DMS153 treated with DMSO at 0.1 percent for 48 hours (cell line): ENCODE data around the gene FOSB.
"Not testable (repeated sequence)": the region's sequence is repeated elsewhere in the genome, so short reads cannot be mapped to it uniquely, and the experiment has no call there.

Experiments used
- DNase-seq: peaks from one replicate; lab custom pipeline; 2025; ENCODE audit not compliant: unreplicated experiment; lab: John Stamatoyannopoulos, UW

Gene FOSB

DNA sequence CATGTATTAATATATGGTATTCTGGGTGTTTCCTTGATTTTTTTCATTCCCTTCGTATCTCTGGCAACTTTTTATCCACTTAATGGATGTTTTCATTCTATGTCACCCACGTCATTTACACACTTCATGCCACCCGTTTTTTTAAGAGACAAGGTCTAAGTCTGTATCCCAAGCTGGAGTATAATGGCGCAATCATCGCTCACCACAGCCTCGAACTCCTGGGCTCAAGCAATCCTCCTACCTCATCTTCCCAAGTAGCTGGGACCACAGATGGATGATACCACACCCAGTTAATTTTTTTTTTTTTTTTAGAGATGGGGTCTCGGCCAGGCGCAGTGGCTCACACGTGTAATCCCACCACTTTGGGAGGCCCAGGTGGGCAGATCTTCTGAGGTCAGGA is 36.1 kb downstream of the FOSB start:
- no peak for DNase-seq

DNA sequence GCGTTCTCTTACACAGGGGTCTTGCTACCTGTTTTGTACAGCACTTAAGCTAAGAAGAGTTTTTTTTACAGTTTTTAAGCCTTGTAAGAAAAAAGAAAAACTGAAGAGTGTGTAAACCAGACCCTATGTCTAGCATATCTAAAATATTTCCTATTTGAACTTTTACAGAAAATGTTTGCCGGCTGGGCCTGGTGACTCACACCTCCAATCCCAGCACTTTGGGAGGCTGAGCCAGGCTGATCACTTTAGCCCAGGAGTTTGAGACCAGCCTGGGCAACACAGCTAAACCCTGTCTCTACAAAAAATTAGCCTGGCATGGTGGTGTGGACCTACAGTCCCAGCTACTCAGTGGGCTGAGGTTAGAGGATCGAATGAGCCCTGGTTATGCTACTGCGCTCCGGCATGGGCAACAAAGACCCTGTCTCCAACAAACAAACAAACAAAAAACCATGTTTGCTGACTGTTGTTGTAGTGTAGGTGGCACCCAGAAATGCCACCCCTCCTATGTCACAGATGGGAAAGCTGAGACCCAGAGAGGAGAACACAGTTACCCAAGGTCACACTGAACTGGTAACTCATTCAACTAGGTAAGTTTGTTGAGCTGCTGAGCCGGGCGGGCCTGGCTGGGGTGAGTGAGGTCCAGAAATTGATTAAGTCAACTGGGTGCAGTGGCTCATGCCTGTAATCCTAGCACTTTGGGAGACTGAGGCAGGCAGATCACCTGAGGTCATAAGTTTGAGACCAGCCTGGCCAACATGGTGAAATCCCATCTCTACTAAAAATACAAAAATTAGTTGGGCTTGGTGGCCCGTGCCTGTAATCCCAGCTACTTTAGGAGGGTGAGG is 37.6 kb downstream of the FOSB start:
- no peak for DNase-seq

DNA sequence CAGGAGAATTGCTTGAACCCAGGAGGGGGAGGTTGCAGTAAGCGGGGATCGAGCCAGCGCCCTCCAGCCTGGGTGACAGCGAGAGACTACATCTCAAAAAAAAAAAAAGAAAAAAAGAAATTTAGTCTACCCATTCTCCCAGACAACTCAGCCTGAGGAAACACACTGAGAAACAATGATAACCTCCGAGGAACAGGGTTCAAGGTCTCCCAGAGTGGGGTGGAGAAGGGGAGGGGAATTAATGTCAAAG is 38.1 kb downstream of the FOSB start:
- no peak for DNase-seq

DNA sequence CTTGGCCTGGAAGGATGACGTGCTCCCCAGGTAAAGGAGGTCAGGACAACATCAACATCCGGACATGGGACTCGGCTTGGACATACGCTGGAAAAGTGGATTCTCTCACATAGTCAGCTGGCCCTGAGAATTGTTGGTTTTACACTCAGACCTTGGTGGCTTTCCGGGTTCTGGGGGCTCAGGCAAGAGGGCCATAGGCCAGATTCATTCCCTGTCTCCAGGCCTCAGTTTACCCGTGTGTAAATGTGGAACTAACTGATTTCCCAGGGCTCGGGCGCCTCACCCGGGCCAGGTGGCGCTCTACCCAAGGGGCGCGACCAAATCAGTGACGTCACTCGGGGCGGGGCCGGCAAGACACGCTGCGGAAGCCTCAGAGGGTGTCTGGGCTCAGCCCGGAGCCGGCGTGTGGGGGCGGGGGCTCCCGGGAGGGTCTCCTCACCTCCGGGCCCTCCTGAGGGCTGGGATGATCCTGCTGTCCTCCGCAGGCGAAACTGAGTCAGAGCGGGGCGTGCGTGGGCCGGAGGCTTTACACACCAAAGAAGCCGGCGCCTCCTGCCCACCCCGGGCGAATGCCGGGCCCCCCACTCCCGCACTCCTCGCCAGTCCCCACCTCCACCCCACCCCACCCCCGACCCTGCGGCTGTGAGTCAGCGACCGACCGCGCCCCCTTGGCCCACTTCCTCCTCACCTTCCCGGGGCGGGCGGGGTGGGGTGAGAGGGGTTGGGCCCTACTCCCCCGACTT is 38.6 kb downstream of the FOSB start:
- peak; percentile 84 for DNase-seq

DNA sequence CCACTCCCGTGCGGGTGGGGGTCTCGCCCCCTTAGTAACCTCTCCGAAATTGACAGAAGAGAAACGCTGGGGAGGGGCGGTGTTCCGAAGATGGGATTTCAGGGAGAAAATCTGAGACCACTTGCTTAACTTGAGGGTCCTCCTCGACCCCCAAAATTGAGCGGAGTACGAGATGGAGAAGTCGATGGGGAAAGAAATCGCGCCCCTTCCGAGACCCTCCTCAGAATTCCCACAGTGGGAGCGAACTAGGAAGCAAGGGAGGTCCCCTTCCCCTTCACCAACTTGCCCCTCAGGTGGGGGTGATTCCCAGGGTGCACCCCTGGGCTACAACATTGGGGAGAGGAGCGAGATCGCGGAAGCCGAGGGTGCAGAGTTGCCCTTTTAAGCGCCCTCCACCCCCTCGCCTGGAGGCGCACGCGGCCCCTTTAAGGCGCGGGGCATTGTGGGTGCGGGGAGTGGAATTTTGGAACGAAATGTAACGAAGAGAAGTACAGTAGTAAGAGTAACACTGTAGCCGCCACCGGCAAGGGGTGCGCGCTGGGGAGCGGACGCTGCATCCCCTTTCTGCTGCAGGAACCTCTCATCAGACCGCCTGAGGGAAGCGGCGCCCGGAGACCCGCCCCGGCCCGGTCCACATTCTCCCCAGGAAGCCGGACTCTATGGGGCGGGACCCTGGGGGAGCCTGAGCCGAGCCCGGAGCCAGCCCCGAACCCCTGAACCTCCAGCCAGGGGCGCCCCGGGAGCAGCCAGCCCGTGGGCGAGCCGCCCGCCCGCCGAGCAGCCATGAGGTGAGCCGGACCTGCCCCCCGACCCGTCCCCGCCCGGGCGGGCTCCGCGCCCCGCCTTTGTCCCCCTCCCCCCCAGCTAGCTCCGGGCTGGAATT is 39.4 kb downstream of the FOSB start, which contains the start of gene VASP:
VASP (plus strand) TSS at position 491 of the 883 bp plus-strand sequence; CDS start at position 784, 293 bp downstream.
- peak; percentile 55 for DNase-seq

DNA sequence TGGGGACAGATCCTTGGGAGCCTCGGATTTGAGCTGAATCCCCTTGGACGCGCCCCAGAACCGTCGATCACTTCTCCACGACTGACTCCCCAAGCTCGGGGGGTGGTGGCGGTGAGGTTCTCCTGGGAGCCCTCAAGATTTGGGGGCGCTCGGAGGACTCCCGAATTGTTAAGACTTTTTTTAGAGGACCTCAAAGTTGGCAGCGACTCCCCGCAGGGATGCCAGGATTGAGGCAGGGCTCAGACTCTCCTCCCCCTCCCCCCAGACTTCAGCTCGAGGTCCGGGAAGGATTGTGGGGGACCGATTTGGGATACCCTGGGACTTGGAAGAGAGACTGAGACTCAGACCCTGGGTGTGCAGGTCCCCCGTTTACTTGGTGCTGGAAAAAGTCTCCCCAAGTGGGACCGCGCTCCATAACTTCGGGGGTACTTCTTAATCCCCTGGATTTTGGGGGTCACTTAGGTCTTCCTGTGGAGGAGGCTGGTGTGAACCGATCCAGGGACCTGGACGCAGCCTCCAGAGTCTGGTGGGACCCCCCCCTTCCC is 40.1 kb downstream of the FOSB start:
- DNase-seq = no peak

DNA sequence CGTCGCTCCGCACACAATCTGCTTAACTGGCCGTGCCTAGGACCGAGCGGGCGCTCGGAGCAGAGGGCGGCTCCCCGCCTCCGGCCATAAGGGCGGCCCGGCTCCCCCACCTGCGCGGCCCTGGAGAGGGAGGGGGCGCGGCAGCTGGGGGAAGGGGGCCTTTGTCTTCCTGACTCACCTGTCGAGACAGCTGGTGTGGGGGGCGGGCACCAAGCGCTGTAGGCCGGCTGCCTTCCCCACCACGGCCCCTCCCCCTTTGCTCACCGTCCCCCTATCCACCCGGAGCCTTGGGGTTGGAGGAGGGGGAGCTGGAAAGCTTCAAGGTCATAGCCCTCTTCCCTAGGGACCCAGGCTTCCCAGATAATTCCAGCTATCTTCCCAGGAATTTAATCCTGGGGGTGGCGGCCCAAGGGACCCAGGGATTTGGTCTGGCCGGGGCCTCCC is 40.6 kb downstream of the FOSB start:
- peak; percentile 9 for DNase-seq

DNA sequence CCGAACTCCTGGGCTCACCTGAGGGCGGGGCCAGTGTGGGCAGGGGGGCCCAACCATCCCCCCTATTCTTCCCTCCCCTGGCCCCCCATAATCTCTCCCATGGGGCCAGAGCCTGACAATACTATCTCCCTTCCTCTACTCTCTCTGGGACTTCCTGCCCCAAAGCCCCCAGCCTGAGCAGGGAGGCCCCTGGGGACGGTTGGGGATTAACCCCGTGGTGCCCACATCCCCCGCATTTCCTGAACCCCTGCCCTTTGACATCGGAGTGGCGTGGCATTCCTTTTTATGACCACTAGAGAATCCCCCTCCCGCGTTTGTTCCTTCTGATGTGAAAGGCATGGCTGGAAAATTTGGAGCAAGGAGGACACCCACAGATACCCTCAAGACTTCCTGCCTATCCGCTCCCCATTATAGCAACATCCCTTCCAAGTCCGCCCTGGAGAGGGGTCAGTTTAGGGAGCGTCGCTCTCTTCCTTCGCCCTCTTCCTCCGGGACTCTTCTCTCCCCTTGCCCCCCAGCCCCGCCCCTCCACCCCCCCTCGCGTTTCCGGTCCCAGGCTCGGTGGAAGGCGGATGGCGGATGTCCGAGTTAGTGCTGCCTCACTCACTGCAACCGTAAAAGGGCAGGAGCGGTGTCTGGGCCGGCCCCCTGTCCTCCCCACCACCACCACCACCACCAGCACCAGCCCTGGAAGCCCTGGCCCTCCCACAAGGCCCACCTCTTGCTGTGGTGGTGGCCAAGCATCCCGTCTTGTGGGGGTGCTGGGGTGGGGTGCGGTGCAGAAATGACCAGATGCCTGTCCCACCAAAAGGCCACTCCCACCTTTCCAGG is 41.3 kb downstream of the FOSB start:
- no peak for DNase-seq

DNA sequence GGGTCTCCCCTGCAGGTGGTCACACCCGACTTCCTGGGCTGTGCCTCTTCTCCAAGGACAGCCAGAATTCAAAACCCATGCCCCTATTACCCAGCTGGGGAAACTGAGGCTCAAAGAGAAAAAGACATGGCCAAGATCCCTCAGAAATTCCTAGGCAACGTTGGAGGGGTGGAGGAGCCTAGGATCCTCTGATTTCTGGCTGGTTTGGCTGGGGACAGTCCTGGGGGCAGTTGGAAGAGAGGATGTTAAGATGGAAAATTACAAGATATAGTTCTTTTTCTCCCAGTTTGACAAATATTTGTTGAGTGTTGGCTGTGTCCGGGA is 41.9 kb downstream of the FOSB start:
- DNase-seq = no peak

DNA sequence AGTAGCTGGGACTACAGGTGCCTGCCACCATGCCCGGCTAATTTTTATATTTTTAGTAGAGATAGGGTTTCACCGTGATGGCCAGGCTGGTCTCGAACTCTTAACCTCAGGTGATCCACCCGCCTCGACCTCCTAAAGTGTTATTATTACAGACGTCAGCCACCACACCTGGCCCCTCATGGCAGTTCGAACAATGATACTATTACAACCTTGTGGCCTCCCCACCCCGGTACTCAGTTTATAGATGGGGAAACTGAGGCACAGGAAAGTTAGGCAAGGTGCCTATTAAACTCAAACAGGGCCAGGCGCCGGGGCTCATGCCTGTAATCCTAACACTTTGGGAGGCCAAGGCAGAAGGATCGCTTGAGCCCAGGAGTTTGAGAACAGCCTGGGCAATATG is 42.6 kb downstream of the FOSB start:
- DNase-seq = not testable (repeated sequence)

DNA sequence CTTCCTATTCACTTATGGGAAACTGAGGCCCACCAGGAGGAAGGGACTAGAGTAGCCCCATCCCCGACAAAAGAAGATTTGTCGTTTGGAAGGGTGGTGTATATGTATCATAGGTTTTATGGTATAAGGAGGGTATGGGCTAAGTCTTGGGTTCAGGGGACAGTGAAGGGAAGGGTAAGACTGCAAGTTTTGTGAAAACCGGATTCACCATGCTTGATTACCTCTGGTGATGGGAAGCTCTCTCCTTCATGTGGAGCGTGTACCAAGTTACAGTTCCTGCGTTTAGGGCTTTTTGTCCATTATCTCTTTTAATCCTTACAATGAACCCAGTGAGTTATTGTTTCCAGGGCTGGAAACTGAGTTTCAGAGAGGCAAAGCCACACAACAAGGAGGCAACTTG is 43.3 kb downstream of the FOSB start:
- no peak for DNase-seq

DNA sequence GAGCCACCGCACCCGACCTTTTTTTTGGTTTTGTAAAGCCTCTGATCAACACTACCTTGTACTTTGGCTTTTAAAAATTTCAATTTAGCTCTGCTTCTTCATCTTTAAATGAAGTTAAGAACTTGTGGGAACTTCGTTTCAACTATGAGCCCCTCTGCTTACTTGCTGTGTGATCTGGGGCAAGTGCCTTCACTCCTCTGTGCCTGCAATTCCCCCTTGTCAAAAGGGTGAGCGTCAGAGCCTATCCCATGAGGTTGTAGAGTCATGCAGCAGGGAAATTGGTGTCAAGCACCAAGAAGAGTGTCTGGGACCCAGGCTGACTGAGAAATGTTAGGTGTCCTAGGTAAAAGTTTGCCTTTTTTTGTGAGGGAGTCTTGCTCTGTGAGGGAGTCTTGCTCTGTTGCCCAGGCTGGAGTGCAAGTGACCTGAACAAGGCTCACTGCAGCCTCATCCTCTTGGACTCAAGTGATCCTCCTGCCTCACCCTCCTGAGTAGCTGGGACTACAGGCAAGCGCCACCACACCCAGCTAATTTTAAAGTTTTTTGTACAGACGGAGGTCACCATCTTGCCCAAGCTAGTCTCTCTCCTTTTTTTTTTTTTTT is 45.2 kb downstream of the FOSB start:
- no peak for DNase-seq

DNA sequence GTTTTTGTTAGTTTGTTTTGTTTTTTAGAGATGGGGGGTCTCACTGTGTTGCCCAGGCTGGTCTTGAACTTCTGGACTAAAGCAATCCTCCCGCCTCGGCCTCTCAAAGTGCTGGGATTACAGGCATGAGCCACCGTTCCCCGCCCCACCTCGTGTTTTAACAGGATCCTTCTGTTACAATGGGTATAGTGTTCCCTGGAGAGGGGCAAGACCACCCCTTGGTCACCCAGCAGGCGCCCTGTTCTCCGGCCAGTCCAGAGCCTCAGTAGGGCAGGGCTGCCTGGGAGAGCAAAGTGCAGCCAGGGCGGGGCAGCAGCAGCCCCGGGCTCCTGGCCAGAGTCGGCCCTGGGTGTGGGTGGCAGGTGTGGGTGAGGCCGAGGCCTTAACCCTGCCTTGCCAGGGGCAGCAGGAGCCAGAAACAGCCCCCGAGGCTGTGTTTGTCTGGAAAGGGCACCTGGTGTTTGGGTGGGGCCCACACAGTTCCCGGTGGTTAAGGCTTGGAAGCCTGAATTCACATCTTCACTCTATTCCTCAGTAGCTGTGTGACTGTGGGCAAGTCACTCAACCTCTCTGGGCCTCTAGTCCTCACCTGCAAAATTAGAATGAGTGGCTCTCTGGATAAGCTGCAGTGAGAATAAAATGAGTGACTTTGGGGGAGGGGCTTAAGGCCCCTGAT is 46.7 kb downstream of the FOSB start:
- no peak for DNase-seq

DNA sequence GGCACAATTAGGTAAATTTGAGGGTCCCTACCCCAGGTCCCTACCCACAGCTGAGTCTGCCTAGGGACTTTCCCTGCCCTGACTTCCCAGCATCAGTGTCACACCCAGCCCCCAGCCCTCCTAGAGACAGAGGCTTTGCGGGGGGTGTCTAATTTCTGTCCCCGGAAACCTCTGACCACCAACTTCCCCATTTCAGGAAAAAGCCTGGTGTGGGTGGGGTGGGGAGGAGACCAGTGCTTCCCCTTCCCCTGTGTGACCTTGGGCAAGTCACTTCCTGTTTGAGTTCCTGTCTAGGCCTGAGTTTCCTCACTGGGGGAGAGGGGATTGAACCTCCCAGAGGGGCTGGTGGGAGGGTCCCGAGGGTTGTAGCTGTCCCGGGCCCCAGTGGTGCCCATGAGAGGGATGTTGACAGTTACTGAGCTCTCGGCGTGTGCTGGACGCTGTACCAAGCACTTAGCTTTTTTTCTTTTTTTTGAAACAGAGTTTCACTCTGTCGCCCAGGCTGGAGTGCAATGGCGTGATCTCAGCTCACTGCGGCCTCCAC is 47.4 kb downstream of the FOSB start:
- no peak for DNase-seq

DNA sequence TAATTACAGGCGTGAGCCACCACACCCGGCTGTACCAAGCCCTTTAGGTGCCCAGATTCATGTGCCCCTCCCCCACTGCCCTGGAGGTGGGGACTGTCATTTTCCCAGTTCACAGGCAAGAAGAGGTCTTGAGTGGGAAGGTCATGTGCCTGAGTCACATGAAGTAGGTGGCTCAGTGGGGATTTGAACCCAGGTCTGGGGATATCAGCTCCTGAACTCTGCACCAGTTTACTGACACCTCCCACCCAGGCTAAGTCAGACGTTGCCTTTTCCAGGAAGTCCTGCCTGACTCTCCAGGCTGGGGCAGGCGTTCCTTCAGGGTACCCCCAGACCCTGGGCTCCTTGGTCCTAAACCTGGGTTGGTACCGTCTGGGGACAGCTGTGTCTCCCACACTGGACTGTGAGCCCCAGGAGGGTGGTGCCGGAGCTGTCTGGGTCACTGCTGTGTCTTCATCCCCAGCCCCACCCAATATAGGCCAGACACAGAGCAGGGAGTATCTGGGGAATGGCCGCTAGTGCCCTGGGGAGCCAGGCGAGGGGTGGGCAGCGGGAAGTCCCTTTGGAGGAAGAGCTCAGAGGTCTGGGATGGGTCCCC is 48.1 kb downstream of the FOSB start:
- DNase-seq = no peak

DNA sequence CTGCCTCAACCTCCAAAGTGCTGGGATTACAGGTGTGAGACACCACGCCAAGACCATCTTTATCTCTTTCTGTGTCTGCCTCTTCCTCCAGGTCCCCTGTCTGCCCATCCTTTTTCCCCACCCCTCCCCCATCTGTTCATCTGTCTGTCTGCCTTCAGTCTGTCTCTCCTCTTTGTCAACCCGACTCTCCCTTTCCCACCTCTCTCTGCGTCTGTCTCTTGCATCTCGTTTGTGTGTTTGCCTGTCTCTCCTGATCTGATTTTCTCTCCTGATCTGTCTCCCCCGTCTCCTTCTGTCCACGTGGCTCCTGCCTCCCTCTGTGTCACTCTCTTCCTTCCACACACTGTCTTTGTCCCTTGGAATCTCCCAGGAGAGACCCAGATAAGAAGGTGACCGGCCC is 49.4 kb downstream of the FOSB start:
- no peak for DNase-seq

DNA sequence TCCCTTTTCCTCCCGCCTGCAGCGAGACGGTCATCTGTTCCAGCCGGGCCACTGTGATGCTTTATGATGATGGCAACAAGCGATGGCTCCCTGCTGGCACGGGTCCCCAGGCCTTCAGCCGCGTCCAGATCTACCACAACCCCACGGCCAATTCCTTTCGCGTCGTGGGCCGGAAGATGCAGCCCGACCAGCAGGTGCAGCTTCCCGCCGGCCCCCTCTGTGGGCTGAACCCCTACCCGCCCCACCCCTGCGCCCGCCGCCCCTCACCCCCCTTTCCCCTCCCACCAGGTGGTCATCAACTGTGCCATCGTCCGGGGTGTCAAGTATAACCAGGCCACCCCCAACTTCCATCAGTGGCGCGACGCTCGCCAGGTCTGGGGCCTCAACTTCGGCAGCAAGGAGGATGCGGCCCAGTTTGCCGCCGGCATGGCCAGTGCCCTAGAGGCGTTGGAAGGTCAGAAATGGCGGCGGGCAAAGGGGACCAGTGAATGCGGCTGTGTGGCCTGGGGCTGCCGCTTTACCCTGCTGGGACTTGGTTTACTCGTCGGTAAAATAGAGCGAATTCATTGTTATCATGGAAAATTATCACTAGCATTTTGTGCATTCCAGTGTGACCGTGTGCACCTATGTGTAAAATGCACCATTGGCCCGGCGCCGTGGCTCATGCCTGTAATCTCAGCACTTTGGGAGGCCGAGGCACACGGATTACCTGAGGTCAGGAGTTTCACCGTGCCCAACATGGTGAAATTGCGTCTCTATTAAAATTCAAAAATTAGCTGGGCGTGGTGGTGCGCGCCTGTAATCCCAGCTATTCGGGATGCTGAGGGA is 50.1 kb downstream of the FOSB start:
- DNase-seq = no peak

DNA sequence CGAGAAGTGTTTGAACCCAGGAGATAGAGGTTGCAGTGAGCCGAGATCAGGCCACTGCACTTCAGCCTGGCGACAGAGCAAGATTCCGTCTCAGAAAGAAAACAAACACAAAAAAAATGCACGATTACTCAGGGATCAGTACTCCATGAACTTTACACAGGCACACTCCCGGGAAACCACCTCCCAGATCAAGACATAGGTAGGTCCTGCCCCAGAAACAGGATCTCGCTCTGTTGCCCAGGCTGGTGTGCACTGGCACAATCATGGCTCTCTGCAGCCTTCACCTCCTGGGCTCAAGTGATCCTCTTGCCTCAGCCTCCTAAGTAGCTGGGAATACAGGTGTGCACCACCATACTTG is 50.7 kb downstream of the FOSB start:
- DNase-seq = no peak
